Measurements from ENCODE around the gene TOMM5. TPM values are rescaled to one million over a fixed set of nuclear protein-coding genes. Genes with fewer than 3 reads are reported as not detected.

TOMM5 gene
- total and polyA plus RNA-seq, 9 donors: 68.9 to 114 (median 84.8) TPM

Other genes starting within 250 kb of the TOMM5 start
- gene GRHPR, start 169.9 kb downstream of the TOMM5 start, total RNA-seq: 134 TPM
- 100 to 1,000 TPM; 108 to 133 (median 119) TPM for gene GRHPR, start 169.9 kb downstream of the TOMM5 start, polyA plus RNA-seq (ENCODE audit: insufficient read depth in 1 of 8, insufficient read length in 8 of 8, low replicate concordance in 1 of 8)
- 13.5 TPM for gene ZBTB5, start 127.1 kb downstream of the TOMM5 start, total RNA-seq
- 10 to 100 TPM; 12.6 to 18.2 (median 15.4) TPM for gene ZBTB5, start 127.1 kb downstream of the TOMM5 start, polyA plus RNA-seq (ENCODE audit: insufficient read depth in 1 of 8, insufficient read length in 8 of 8, low replicate concordance in 1 of 8)
- 32.0 TPM for gene POLR1E, start 106.6 kb downstream of the TOMM5 start, total RNA-seq
- gene POLR1E, start 106.6 kb downstream of the TOMM5 start, polyA plus RNA-seq (ENCODE audit: insufficient read depth in 1 of 8, insufficient read length in 8 of 8, low replicate concordance in 1 of 8): 10 to 100 TPM; 25.3 to 34.8 (median 30.9) TPM
- gene FBXO10, start 16.2 kb downstream of the TOMM5 start, total RNA-seq: 24.5 TPM
- 10 to 100 TPM; 23.9 to 42.1 (median 33.2) TPM for gene FBXO10, start 16.2 kb downstream of the TOMM5 start, polyA plus RNA-seq (ENCODE audit: insufficient read depth in 1 of 8, insufficient read length in 8 of 8, low replicate concordance in 1 of 8)
- 7.6 TPM for gene FRMPD1, start 58.4 kb upstream of the TOMM5 start, total RNA-seq
- 10 to 100 TPM in 5 of 8 donors, 1 to 10 TPM in 3; 6.7 to 12.5 (median 10.8) TPM for gene FRMPD1, start 58.4 kb upstream of the TOMM5 start, polyA plus RNA-seq (ENCODE audit: insufficient read depth in 1 of 8, insufficient read length in 8 of 8, low replicate concordance in 1 of 8)
- gene TRMT10B, start 161.2 kb upstream of the TOMM5 start, total RNA-seq: 4.8 TPM
- 10 to 100 TPM in 4 of 8 donors, 1 to 10 TPM in 4; 6.9 to 13.8 (median 10.1) TPM for gene TRMT10B, start 161.2 kb upstream of the TOMM5 start, polyA plus RNA-seq (ENCODE audit: insufficient read depth in 1 of 8, insufficient read length in 8 of 8, low replicate concordance in 1 of 8)
- gene EXOSC3, start 192.5 kb upstream of the TOMM5 start, total RNA-seq: 28.1 TPM
- gene EXOSC3, start 192.5 kb upstream of the TOMM5 start, polyA plus RNA-seq (ENCODE audit: insufficient read depth in 1 of 8, insufficient read length in 8 of 8, low replicate concordance in 1 of 8): 10 to 100 TPM; 20.2 to 28.3 (median 23.6) TPM
- 13.3 TPM for gene DCAF10, start 208.2 kb upstream of the TOMM5 start, total RNA-seq
- gene DCAF10, start 208.2 kb upstream of the TOMM5 start, polyA plus RNA-seq (ENCODE audit: insufficient read depth in 1 of 8, insufficient read length in 8 of 8, low replicate concordance in 1 of 8): 10 to 100 TPM; 17.0 to 25.1 (median 21.0) TPM